Naive thymus-derived CD4-positive, alpha-beta T cell (primary cell): ENCODE measurements around the gene CD74. TPM values are rescaled to one million over a fixed set of nuclear protein-coding genes. Genes with fewer than 3 reads are reported as not detected.

Source experiments
- ATAC-seq: fragments of 150-1000 bp; cut with Tn5 transposase; 2 replicates; pipeline ENCODE4 v1.10.0; 2021; ENCODE audit warnings: mild to moderate bottlenecking, moderate library complexity
- CTCF ChIA-PET: fragments of 350-600 bp; sonication (Branson Sonifier 250); formaldehyde crosslinking; loops from one replicate; lab custom pipeline; 2021; ENCODE audit warnings: antibody characterized with exemption; lab: Charles Lee
- POLR2A ChIA-PET: fragments of 350-600 bp; sonication (Branson Sonifier 250); formaldehyde crosslinking; loops from one replicate; lab custom pipeline; 2021; ENCODE audit warnings: antibody characterized with exemption, inconsistent platforms; lab: Charles Lee
- DNase-seq, 9 donors: peaks; one replicate each; pipeline versions ENCODE4 v3.0.0 to v3.0.0-alpha.2; 2020 to 2022; ENCODE audit warnings: mixed read lengths in 1 of 9
- H3K27ac ChIP-seq: one replicate; pipeline ENCODE4 v1.7.0; 2013; ENCODE audit warnings: mild to moderate bottlenecking, low read depth, low read length, moderate library complexity
- H3K27me3 ChIP-seq, 2 donors: one replicate each; pipeline ENCODE4 v1.7.0; 2013; ENCODE audit warnings: low read length in 2 of 2, mild to moderate bottlenecking in 2 of 2, moderate library complexity in 2 of 2; ENCODE audit not compliant: control insufficient read depth in 2 of 2, insufficient read depth in 2 of 2
- H3K36me3 ChIP-seq, 3 experiments: 1 replicate in 2 of 3; 2 replicates in 1 of 3; pipeline ENCODE4 v1.7.0; 2013; ENCODE audit warnings: low read length in 3 of 3, mild to moderate bottlenecking in 3 of 3, moderate library complexity in 1 of 3; ENCODE audit not compliant: insufficient read depth in 3 of 3, control insufficient read depth in 2 of 3
- H3K4me1 ChIP-seq, 2 donors: one replicate each; pipeline ENCODE4 v1.7.0; 2013; ENCODE audit warnings: low read length in 2 of 2, mild to moderate bottlenecking in 2 of 2, moderate library complexity in 1 of 2; ENCODE audit not compliant: control insufficient read depth in 2 of 2, insufficient read depth in 2 of 2
- H3K4me3 ChIP-seq: 2 replicates; pipeline ENCODE4 v1.7.0; 2013; ENCODE audit warnings: mild to moderate bottlenecking, low read length
- H3K9me3 ChIP-seq, 3 experiments: 1 replicate in 2 of 3; 2 replicates in 1 of 3; pipeline ENCODE4 v1.7.0; 2013; ENCODE audit warnings: low read length in 3 of 3; ENCODE audit not compliant: control insufficient read depth in 2 of 3
- H3K27ac Mint-ChIP-seq, 9 donors: one replicate each; pipeline ENCODE4 v1.8.0; 2020 to 2022; ENCODE audit warnings: mixed read lengths in 9 of 9, mild to moderate bottlenecking in 8 of 9, moderate library complexity in 5 of 9, inconsistent platforms in 2 of 9
- H3K27me3 Mint-ChIP-seq, 5 donors: one replicate each; pipeline ENCODE4 v1.8.0; 2021 to 2022; ENCODE audit warnings: mixed read lengths in 5 of 5, mild to moderate bottlenecking in 1 of 5
- H3K36me3 Mint-ChIP-seq, 5 donors: one replicate each; pipeline ENCODE4 v1.8.0; 2020 to 2022; ENCODE audit warnings: mixed read lengths in 5 of 5, mild to moderate bottlenecking in 3 of 5, inconsistent platforms in 1 of 5
- H3K4me1 Mint-ChIP-seq, 7 donors: one replicate each; pipeline ENCODE4 v1.8.0; 2020 to 2022; ENCODE audit warnings: mixed read lengths in 7 of 7, mild to moderate bottlenecking in 3 of 7, inconsistent platforms in 1 of 7
- H3K4me3 Mint-ChIP-seq, 10 donors: one replicate each; pipeline ENCODE4 v1.8.0; 2020 to 2022; ENCODE audit warnings: mild to moderate bottlenecking in 10 of 10, mixed read lengths in 10 of 10, moderate library complexity in 6 of 10, inconsistent platforms in 2 of 10
- H3K9me3 Mint-ChIP-seq, 11 donors: one replicate each; pipeline ENCODE4 v1.8.0; 2020 to 2022; ENCODE audit warnings: mixed read lengths in 11 of 11, mild to moderate bottlenecking in 4 of 11, inconsistent platforms in 1 of 11, moderate library complexity in 1 of 11
- intact Hi-C, 2 donors: fragments of 100-400 bp; cut with micrococcal nuclease; formaldehyde crosslinking; loops; one replicate each; pipeline ENCODE4 v1.15.1; 2023
- polyA plus RNA-seq, 2 donors: library from polyadenylated mRNA; unstranded; fragments of 300-500 nt; fragmentation: Illumina TruSeq; gene quantifications; one replicate each; pipeline ENCODE4 v1.2.3, GENCODE V29; 2021
- total RNA-seq, 6 experiments: library from RNA in 5 of 6; stranded (reverse) in 5 of 6; gene quantifications; 1 replicate in 5 of 6; 2 replicates in 1 of 6; pipeline ENCODE4 v1.2.3 and lab custom pipeline; 2021 to 2026

Gene CD74
- 1,000 to 10,000 TPM in 1 of 5 experiments, 100 to 1,000 TPM in 4; 153 to 1,948 (median 540) TPM for total RNA-seq
- polyA plus RNA-seq: 100 to 1,000 TPM; 295 to 413 TPM
- total RNA-seq (lab: John Stamatoyannopoulos, UW): 133 reads per million, percentile 89 among the genes with 10 or more reads in this experiment

DNA sequence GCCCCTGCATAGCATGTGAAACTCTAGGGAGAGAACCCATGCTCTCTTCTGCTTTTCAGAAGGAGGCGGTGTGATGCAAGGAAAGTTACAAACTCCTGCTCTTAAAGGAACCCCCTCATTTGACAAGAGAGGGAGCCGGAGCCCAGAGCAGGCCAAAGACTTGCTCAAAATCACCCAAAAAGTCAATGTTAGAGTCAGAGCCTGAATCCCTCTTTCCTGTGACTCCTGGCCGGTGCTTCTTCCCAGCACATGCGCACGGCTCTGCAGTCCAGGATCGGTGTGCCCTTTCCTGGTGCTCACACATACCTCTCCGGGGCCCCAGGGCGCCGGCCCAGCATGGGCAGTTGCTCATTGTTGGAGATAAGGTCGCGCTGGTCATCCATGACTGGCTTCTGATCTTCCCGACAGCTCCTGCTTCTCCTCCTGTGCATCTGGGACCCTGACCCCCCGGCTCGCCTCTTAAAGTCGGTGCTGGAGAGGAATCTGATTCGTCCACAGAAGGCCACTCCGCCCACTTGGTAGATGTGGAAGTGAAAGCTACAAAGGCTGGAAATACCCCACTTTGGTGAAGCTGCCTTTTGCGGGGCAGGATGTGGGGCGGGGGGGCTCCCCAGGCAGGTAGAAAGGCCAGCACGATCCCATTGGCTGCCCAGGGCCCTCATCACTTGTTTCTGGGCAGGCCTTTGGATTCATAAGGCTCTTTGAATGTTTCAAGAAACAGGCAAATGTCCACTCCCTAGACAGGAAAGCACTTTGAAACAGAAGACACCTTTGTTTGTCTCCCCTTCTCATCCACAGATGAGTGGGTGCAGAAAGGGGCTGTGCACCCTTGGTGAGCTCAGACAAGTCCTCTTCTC is at the start of gene CD74:
Gene CD74 (minus strand): TSS at position 592 of the 857 bp plus-strand sequence. CDS start 161 bp downstream, at position 431.
- Mint-ChIP-seq H3K9me3 (no peaks in the 10 kb centered on the region), H3K4me1 (peaks cover 21 to 52% (median 38%) of the 10 kb centered on the region in 7 donors), H3K36me3 (peaks cover 0 to 21% (median 0%) of the 10 kb centered on the region in 5 donors), H3K27ac (peak within 1 kb of the TSS; percentile 96 to 100 (median 100)), H3K27me3 (peaks cover 0 to 2% (median 0%) of the 10 kb centered on the region in 5 donors), H3K4me3 (peak within 1 kb of the TSS; percentile 91 to 100 (median 98))
- H3K4me3 ChIP-seq: peak within 1 kb of the TSS; percentile 83
- H3K36me3 ChIP-seq: peaks cover 0 to under 1% (median 0%) of the 10 kb centered on the region in 3 experiments
- intact Hi-C loops: loop anchor here (1.0 to 5.0 kb wide), 19 partner anchors 17 to 1360 kb away; partner anchors contain the start of genes G3BP1 (in 2 of the 2), PCYOX1L (in 2 of the 2), RBM22 (in 2 of the 2) and RPS14 (in 2 of the 2)
- POLR2A ChIA-PET: interaction anchor here (0.6 to 2.4 kb wide), 13 partner anchors 8 to 756 kb away, joined by 3 to 29 read pairs (median 4); partner anchors contain the start of genes RPS14 and SMIM3
- no peaks in the 10 kb centered on the region for H3K27me3 ChIP-seq
- ATAC-seq (peak; percentile 92), DNase-seq (peak; percentile 73 to 97 (median 92))
- peak within 1 kb of the TSS; percentile 98 for H3K27ac ChIP-seq
- H3K4me1 ChIP-seq: peaks cover 32 to 35% of the 10 kb centered on the region in 2 donors
- CTCF ChIA-PET: interaction anchor here (0.6 to 3.1 kb wide), 6 partner anchors 16 to 1354 kb away, joined by 3 to 17 read pairs (median 4); no protein-coding TSS in a partner anchor
- H3K9me3 ChIP-seq: no peaks in the 10 kb centered on the region

GRCh38 chr5:150461231-150461630 is 48.5 kb upstream of the CD74 start:
- H3K27ac ChIP-seq: no peak overlapping the region
- no peaks in the 10 kb centered on the region for H3K36me3 ChIP-seq
- CTCF ChIA-PET: interaction anchor here (0.8 to 1.5 kb wide), 3 partner anchors 10 to 318 kb away, joined by 3 read pairs; no protein-coding TSS in a partner anchor
- peaks cover 17 to 50% (median 42%) of the 10 kb centered on the region in 7 donors for H3K4me1 Mint-ChIP-seq
- H3K27ac Mint-ChIP-seq: peak overlapping the region in 8 of 9 donors; percentile 58 to 80 (median 66)
- no peaks in the 10 kb centered on the region for H3K36me3 Mint-ChIP-seq
- no peaks in the 10 kb centered on the region for H3K27me3 ChIP-seq
- peaks cover 0 to 2% (median 0%) of the 10 kb centered on the region in 11 donors for H3K9me3 Mint-ChIP-seq
- DNase-seq (peak in 2 of 9 donors; percentile 28 to 41), ATAC-seq (no peak)
- intact Hi-C loops: loop anchor here in 1 of 2 donors (2.0 kb wide), 1 partner anchor 26 kb away; no protein-coding TSS in a partner anchor
- POLR2A ChIA-PET: interaction anchor here (0.6 to 1.8 kb wide), 2 partner anchors 11 to 669 kb away, joined by 3 to 6 read pairs; partner anchors contain the start of gene RPS14
- no peak overlapping the region for H3K4me3 ChIP-seq
- peak overlapping the region in 3 of 10 donors; percentile 7 to 29 (median 14) for H3K4me3 Mint-ChIP-seq
- no peaks in the 10 kb centered on the region for H3K27me3 Mint-ChIP-seq
- peaks cover 0 to 30% of the 10 kb centered on the region in 2 donors for H3K4me1 ChIP-seq
- no peaks in the 10 kb centered on the region for H3K9me3 ChIP-seq

DNA sequence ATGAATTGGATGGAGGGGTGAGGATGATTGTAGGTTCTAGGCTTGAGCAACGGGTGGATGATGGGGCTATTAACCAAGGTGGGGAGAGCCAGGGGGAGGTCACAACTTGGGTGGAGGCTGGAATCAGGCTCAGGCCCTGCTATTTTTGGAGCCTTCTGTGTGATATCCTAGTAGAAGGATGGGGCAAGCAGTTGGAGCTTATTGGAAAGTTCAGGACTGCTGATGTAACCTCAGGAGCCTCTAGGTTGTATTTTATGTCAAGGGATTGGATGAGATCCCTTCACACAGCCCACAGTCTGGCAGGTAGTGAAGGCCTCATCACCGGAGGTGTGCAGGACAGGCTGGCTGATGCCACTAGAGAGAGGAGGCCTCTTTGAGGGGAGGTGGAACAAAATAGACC is 48.1 kb upstream of the CD74 start:
- H3K36me3 ChIP-seq: no peaks in the 10 kb centered on the region
- H3K36me3 Mint-ChIP-seq: no peaks in the 10 kb centered on the region
- DNase-seq (no peak), ATAC-seq (no peak)
- CTCF ChIA-PET: interaction anchor here (0.8 to 1.5 kb wide), 3 partner anchors 9 to 319 kb away, joined by 3 read pairs; no protein-coding TSS in a partner anchor
- H3K27ac Mint-ChIP-seq: peak overlapping the region in 8 of 9 donors; percentile 58 to 80 (median 66)
- peaks cover 0 to 30% of the 10 kb centered on the region in 2 donors for H3K4me1 ChIP-seq
- H3K4me3 ChIP-seq: no peak overlapping the region
- H3K27ac ChIP-seq: no peak overlapping the region
- H3K9me3 Mint-ChIP-seq: peaks cover 0 to 2% (median 0%) of the 10 kb centered on the region in 11 donors
- peak overlapping the region in 4 of 10 donors; percentile 3 to 65 (median 46) for H3K4me3 Mint-ChIP-seq
- no peaks in the 10 kb centered on the region for H3K9me3 ChIP-seq
- H3K27me3 ChIP-seq: no peaks in the 10 kb centered on the region
- no peaks in the 10 kb centered on the region for H3K27me3 Mint-ChIP-seq
- peaks cover 17 to 50% (median 42%) of the 10 kb centered on the region in 7 donors for H3K4me1 Mint-ChIP-seq
- intact Hi-C loops: loop anchor here in 1 of 2 donors (2.0 kb wide), 1 partner anchor 26 kb away; no protein-coding TSS in a partner anchor
- POLR2A ChIA-PET: no interaction called here

DNA sequence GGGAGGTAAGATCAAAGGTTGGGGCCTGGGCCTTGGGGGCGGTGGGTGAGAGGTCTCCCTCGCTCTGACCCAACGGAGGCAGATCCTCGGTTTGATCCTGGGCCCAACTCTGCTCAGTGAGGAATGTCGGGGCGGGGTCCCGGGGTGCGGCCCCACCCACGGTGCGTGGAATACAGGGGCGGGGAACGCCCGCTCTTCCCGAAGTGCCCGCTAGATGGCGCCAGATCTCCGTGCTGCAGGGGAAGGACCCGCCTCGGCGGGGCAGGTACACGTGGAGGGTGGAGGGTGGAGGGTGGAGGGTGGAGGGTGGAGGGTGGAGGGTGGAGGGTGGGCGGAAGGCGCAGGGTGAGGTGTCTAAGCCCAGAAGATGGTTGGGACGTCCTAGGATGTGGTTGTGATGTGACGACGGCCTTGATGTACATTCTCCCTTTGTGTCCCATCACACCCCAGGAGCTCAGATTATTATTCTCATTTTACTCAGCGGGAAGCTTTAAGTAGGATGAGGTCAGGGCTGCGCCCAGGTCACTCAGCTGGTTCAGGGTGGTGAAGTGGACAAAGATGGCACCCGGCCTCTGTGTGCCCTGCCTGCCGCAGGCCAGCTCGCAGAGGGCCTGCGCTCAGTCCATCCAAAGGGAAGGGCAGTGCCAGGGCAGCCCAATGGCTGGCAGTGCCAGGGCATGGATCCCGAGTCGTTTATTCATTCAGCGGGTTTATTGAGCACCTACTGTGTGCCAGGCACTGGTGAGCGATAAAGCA is 46.3 kb upstream of the CD74 start:
- Mint-ChIP-seq H3K9me3 (peaks cover 0 to 2% (median 0%) of the 10 kb centered on the region in 11 donors), H3K36me3 (no peaks in the 10 kb centered on the region), H3K27ac (peak overlapping the region; percentile 40 to 91 (median 77)), H3K4me1 (peaks cover 17 to 50% (median 42%) of the 10 kb centered on the region in 7 donors), H3K27me3 (no peaks in the 10 kb centered on the region), H3K4me3 (peak overlapping the region in 9 of 10 donors; percentile 4 to 70 (median 60))
- ChIA-PET CTCF (interaction anchor here (0.6 to 1.7 kb wide), 6 partner anchors 9 to 388 kb away, joined by 3 to 16 read pairs (median 8); partner anchors contain the start of genes IRGM, RBM22 and RPS14), POLR2A (interaction anchor here (0.7 to 1.6 kb wide), 2 partner anchors 9 to 245 kb away, joined by 4 to 14 read pairs; partner anchors contain the start of gene RPS14)
- H3K27ac ChIP-seq: peak overlapping the region; percentile 23
- H3K9me3 ChIP-seq: no peaks in the 10 kb centered on the region
- H3K36me3 ChIP-seq: no peaks in the 10 kb centered on the region
- DNase-seq: peak; percentile 72 to 92 (median 85)
- peaks cover 0 to 30% of the 10 kb centered on the region in 2 donors for H3K4me1 ChIP-seq
- ATAC-seq: peak; percentile 99
- intact Hi-C loops: loop anchor here (1.0 to 10.0 kb wide), 17 partner anchors 9 to 1316 kb away; partner anchors contain the start of genes RBM22 (in 2 of the 2) and G3BP1 (in 1 of the 2)
- no peaks in the 10 kb centered on the region for H3K27me3 ChIP-seq
- no peak overlapping the region for H3K4me3 ChIP-seq

- ChIA-PET POLR2A (interaction anchor here (0.6 to 2.1 kb wide), 4 partner anchors 8 to 624 kb away, joined by 3 to 14 read pairs (median 6); partner anchors contain the start of genes CD74 and RPS14), CTCF (interaction anchor here (0.6 to 1.7 kb wide), 8 partner anchors 8 to 389 kb away, joined by 3 to 16 read pairs (median 7); partner anchors contain the start of genes IRGM, RBM22 and RPS14)
- Histone ChIP-seq H3K27ac (peak overlapping the region; percentile 33), H3K36me3 (no peaks in the 10 kb centered on the region), H3K4me3 (no peak overlapping the region), H3K9me3 (no peaks in the 10 kb centered on the region), H3K27me3 (no peaks in the 10 kb centered on the region), H3K4me1 (peaks cover 0 to 30% of the 10 kb centered on the region in 2 donors)
- Mint-ChIP-seq H3K36me3 (no peaks in the 10 kb centered on the region), H3K4me1 (peaks cover 17 to 50% (median 42%) of the 10 kb centered on the region in 7 donors), H3K9me3 (peaks cover 0 to 2% (median 0%) of the 10 kb centered on the region in 11 donors), H3K27me3 (no peaks in the 10 kb centered on the region), H3K4me3 (peak overlapping the region in 8 of 10 donors; percentile 42 to 85 (median 66)), H3K27ac (peak overlapping the region; percentile 51 to 92 (median 89))
- ATAC-seq: no peak
- intact Hi-C loops: loop anchor here (1.0 to 10.0 kb wide), 13 partner anchors 7 to 1317 kb away; partner anchors contain the start of genes RBM22 (in 2 of the 2) and G3BP1 (in 1 of the 2)
- DNase-seq: no peak
These were observed 45.0 kb upstream of the CD74 start for GRCh38 chr5:150457562-150458240.
